GM12878 (cell line): ENCODE results near the gene HLA-F.

Experiments used
- ETV6 ChIP-seq, 2 experiments: fragments of 450-650 bp in 1 of 2; IDR thresholded peaks in 1 of 2; conservative IDR thresholded peaks in 1 of 2; 2 replicates each; pipeline ENCODE4 v1.6.1; 2014; ENCODE audit warnings: antibody characterized with exemption in 1 of 2, borderline replicate concordance in 1 of 2, low read depth in 1 of 2, mild to moderate bottlenecking in 1 of 2, moderate library complexity in 1 of 2
- HCFC1 ChIP-seq: fragments of 150-350 bp; IDR thresholded peaks from 2 replicates; pipeline ENCODE4 v1.6.1; 2014; ENCODE audit warnings: low read length
- MTA3 ChIP-seq: IDR thresholded peaks from 2 replicates; pipeline ENCODE4 v1.6.1; 2012; ENCODE audit warnings: low read length, inconsistent platforms, borderline replicate concordance
- NFIC ChIP-seq: IDR thresholded peaks from 2 replicates; pipeline ENCODE4 v1.6.1; 2012; ENCODE audit warnings: low read depth, mild to moderate bottlenecking, inconsistent platforms, low read length, moderate library complexity
- POLR2A ChIP-seq: IDR thresholded peaks from 2 replicates; pipeline ENCODE4 v1.6.1; 2011; ENCODE audit warnings: low read depth, mild to moderate bottlenecking, low read length
- POU2F2 ChIP-seq: IDR thresholded peaks from 3 replicates; pipeline ENCODE4 v1.6.1; 2011; ENCODE audit warnings: low read depth, mild to moderate bottlenecking, low read length, borderline replicate concordance
- ZBTB11 ChIP-seq: fragments of 450-650 bp; formaldehyde crosslinking; IDR thresholded peaks from 2 replicates; pipeline ENCODE4 v1.5.0; 2022; ENCODE audit warnings: mild to moderate bottlenecking, missing genetic modification characterization
- ZNF592 ChIP-seq: fragments of 450-650 bp; IDR thresholded peaks from 2 replicates; pipeline ENCODE4 v1.6.1; 2017; ENCODE audit warnings: mild to moderate bottlenecking, moderate library complexity
- TF ChIP-seq, protein P1 (sequence below), 3 experiments: IDR thresholded peaks in 2 of 3; conservative IDR thresholded peaks in 1 of 3; 2 replicates each; pipeline ENCODE4 v1.5.1; 2011; ENCODE audit warnings: low read depth in 3 of 3, low read length in 3 of 3, mild to moderate bottlenecking in 3 of 3, control low read depth in 2 of 3, moderate library complexity in 2 of 3, inconsistent platforms in 1 of 3, mixed read lengths in 1 of 3; ENCODE audit not compliant: control insufficient read depth in 2 of 3, insufficient read depth in 1 of 3; ENCODE audit errors: extremely low read depth in 1 of 3
- TF ChIP-seq, protein P2 (sequence below): IDR thresholded peaks from 2 replicates; pipeline ENCODE4 v1.6.1; 2011; ENCODE audit warnings: low read depth, mild to moderate bottlenecking, low read length, moderate library complexity, borderline replicate concordance; ENCODE audit errors: extremely low read depth

DNA sequence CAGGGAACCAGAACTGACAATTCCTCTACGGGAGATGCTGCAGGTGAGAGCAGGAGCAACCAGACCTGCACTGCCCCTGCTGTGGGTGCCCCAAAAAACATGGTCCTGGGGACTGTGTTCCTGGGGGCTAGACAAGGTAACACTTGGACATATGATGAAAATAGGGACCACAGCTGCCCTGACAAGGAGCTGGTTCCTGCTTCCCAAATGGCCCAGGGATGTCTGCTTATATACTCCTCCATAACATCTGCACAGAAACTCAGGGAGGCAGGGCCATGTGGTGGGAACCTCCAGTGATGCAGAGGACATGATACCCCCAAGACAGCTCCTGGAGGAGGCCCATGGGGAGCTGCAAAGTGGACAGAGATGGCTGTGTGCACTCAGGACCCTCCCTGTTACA lies 19.8 kb downstream of the HLA-F start:
- TF ChIP-seq POLR2A (no peak), HCFC1 (no peak), NFIC (no peak), ZBTB11 (CRISPR knock-in tag) (no peak), ETV6 (conservative IDR thresholded peaks at IDR 0.05 in 1 of 2, IDR thresholded peaks at IDR 0.05 in 1 of 2; ENCODE audit: borderline replicate concordance in 1 of 2, low read depth in 1 of 2) (no peak), MTA3 (no peak), POU2F2 (no peak), ZNF592 (no peak)
- TF ChIP-seq, protein P1, sequence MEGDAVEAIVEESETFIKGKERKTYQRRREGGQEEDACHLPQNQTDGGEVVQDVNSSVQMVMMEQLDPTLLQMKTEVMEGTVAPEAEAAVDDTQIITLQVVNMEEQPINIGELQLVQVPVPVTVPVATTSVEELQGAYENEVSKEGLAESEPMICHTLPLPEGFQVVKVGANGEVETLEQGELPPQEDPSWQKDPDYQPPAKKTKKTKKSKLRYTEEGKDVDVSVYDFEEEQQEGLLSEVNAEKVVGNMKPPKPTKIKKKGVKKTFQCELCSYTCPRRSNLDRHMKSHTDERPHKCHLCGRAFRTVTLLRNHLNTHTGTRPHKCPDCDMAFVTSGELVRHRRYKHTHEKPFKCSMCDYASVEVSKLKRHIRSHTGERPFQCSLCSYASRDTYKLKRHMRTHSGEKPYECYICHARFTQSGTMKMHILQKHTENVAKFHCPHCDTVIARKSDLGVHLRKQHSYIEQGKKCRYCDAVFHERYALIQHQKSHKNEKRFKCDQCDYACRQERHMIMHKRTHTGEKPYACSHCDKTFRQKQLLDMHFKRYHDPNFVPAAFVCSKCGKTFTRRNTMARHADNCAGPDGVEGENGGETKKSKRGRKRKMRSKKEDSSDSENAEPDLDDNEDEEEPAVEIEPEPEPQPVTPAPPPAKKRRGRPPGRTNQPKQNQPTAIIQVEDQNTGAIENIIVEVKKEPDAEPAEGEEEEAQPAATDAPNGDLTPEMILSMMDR (IDR thresholded peaks at IDR 0.05 in 2 of 3, conservative IDR thresholded peaks at IDR 0.05 in 1 of 3; ENCODE audit: control insufficient read depth in 2 of 3, extremely low read depth in 1 of 3, insufficient read depth in 1 of 3, low read depth in 3 of 3, low read length in 3 of 3) = no peak
- TF ChIP-seq, protein P2, sequence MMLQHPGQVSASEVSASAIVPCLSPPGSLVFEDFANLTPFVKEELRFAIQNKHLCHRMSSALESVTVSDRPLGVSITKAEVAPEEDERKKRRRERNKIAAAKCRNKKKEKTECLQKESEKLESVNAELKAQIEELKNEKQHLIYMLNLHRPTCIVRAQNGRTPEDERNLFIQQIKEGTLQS = no peak
